Right atrium auricular region (tissue), 2 donors: ENCODE data around the gene CCDC68. TPM values are rescaled to one million over a fixed set of nuclear protein-coding genes. Genes with fewer than 3 reads are reported as not detected.

Experiments used
- DNase-seq: peaks from one replicate; pipeline ENCODE4 v3.0.0-alpha.2; 2019; ENCODE audit warnings: low spot score
- H3K27ac ChIP-seq, 2 donors: fragments of 200-600 bp; sonication (generic); 1 replicate in 1 of 2; 2 replicates in 1 of 2; pipeline ENCODE4 v1.5.1; 2016 to 2019
- H3K27me3 ChIP-seq, 2 donors: fragments of 200-600 bp; sonication (generic); one replicate each; pipeline versions ENCODE4 v1.5.1 to v1.6.0; 2017 to 2019
- H3K36me3 ChIP-seq: fragments of 200-600 bp; sonication (generic); one replicate; pipeline ENCODE4 v1.5.1; 2016
- H3K4me1 ChIP-seq, 2 donors: fragments of 200-600 bp; sonication (generic); one replicate each; pipeline versions ENCODE4 v1.5.1 to v1.6.0; 2017 to 2019
- H3K4me3 ChIP-seq, 2 donors: fragments of 200-600 bp; sonication (generic); 1 replicate in 1 of 2; 2 replicates in 1 of 2; pipeline ENCODE4 v1.5.1; 2017 to 2019; ENCODE audit warnings: mild to moderate bottlenecking in 1 of 2, moderate library complexity in 1 of 2
- H3K9me3 ChIP-seq, 2 donors: fragments of 200-600 bp; sonication (generic); one replicate each; pipeline ENCODE4 v1.5.1; 2019
- CTCF ChIP-seq, 2 donors: fragments of 200-600 bp; sonication (generic); IDR thresholded peaks; one replicate each; pipeline ENCODE4 v1.5.1; 2019; ENCODE audit warnings: antibody characterized with exemption in 2 of 2
- total RNA-seq, 2 donors: library from RNA; depleted of rRNA; stranded (reverse); fragments of >200 nt; gene quantifications; one replicate each; pipeline ENCODE4 v1.1.0, GENCODE V29; 2016

Gene CCDC68
- 1 to 10 TPM; 7.3 to 8.0 TPM for total RNA-seq

GRCh38 chr18:54958704-54959625 is at the start of gene CCDC68:
Gene CCDC68 (minus strand): TSS chr18:54959461. CDS start chr18:54942791, 16,670 bp downstream.
- TF ChIP-seq CTCF (IDR thresholded peaks at IDR 0.05): no peak
- no peaks in the 10 kb centered on the region for H3K9me3 ChIP-seq
- no peaks in the 10 kb centered on the region for H3K36me3 ChIP-seq
- H3K27me3 ChIP-seq: no peaks in the 10 kb centered on the region
- peak within 1 kb of the TSS; percentile 49 to 54 for H3K4me3 ChIP-seq
- peak within 1 kb of the TSS; percentile 62 to 72 for H3K27ac ChIP-seq
- peaks cover 0 to 7% of the 10 kb centered on the region in 2 donors for H3K4me1 ChIP-seq
- no peak for DNase-seq

GRCh38 chr18:55007602-55008001 is 48.3 kb upstream of the CCDC68 start:
- DNase-seq: no peak
- Histone ChIP-seq H3K27ac (no peak overlapping the region), H3K27me3 (no peaks in the 10 kb centered on the region), H3K36me3 (no peaks in the 10 kb centered on the region), H3K4me1 (no peaks in the 10 kb centered on the region), H3K4me3 (no peak overlapping the region), H3K9me3 (no peaks in the 10 kb centered on the region)
- TF ChIP-seq CTCF (IDR thresholded peaks at IDR 0.05): no peak

- TF ChIP-seq CTCF (IDR thresholded peaks at IDR 0.05): no peak
- Histone ChIP-seq H3K27me3 (no peaks in the 10 kb centered on the region), H3K4me1 (no peaks in the 10 kb centered on the region), H3K27ac (no peak overlapping the region), H3K36me3 (no peaks in the 10 kb centered on the region), H3K9me3 (no peaks in the 10 kb centered on the region), H3K4me3 (no peak overlapping the region)
- DNase-seq: no peak
These were observed 44.4 kb upstream of the CCDC68 start for GRCh38 chr18:55003695-55004094.

DNA sequence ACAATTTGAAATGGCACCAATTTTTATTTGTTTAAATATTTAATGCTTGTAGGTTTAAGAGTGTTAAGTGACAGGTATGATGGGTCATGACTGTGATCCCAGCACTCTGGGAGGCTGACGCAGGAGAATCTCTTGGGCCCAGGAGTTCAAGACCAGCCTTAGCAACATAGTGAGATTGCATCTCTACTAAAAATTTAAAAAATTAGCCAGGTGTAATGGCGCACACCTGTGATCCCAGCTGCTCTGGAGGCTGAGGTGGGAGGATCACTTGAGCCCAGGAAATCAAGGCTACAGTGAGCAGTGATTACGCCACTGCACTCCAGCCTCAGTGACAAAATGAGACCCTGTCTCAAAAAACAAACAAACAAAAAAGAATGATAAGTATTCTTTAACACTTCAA is 43.0 kb upstream of the CCDC68 start:
- H3K4me1 ChIP-seq: no peaks in the 10 kb centered on the region

GRCh38 chr18:55001394-55002024 is 42.2 kb upstream of the CCDC68 start:
- Histone ChIP-seq H3K27me3 (no peaks in the 10 kb centered on the region), H3K36me3 (no peaks in the 10 kb centered on the region), H3K4me1 (no peaks in the 10 kb centered on the region), H3K4me3 (no peak overlapping the region), H3K27ac (no peak overlapping the region), H3K9me3 (no peaks in the 10 kb centered on the region)
- no peak for TF ChIP-seq CTCF (IDR thresholded peaks at IDR 0.05)
- DNase-seq: no peak

More for the DNA sequence above, 43.0 kb upstream of the CCDC68 start:
- Histone ChIP-seq H3K4me3 (no peak overlapping the region), H3K27me3 (no peaks in the 10 kb centered on the region), H3K36me3 (no peaks in the 10 kb centered on the region), H3K27ac (no peak overlapping the region), H3K9me3 (no peaks in the 10 kb centered on the region)
- no peak for TF ChIP-seq CTCF (IDR thresholded peaks at IDR 0.05)
- DNase-seq: no peak
